A549 (cell line): ENCODE results near the gene MPND. TPM values are rescaled to one million over a fixed set of nuclear protein-coding genes. Genes with fewer than 3 reads are reported as not detected.

Source experiments
- ATAC-seq, 2 experiments: fragments of 200-7000 bp in 1 of 2; fragments of >200 bp in 1 of 2; cut with Nextera tagmentation in 1 of 2; cut with Tn5 transposase in 1 of 2; 3 replicates each; pipeline versions ENCODE4 v1.8.0 to v1.9.1; 2018 to 2020; ENCODE audit warnings: mild to moderate bottlenecking in 1 of 2, moderate library complexity in 1 of 2
- CTCF ChIA-PET: fragments of 300-600 bp; sonication (Branson Sonifier 250); formaldehyde crosslinking; extraction: SDS; loops from one replicate; lab custom pipeline; 2021; ENCODE audit warnings: antibody characterized with exemption, inconsistent platforms; lab: Yijun Ruan, JAX
- POLR2A ChIA-PET: fragments of 350-600 bp; formaldehyde crosslinking; extraction: SDS; loops from one replicate; lab custom pipeline; 2021; ENCODE audit warnings: antibody characterized with exemption, inconsistent platforms; lab: Yijun Ruan, JAX
- DNase-seq, 2 experiments: peaks; one replicate each; pipeline versions ENCODE4 v3.0.0 to v3.0.0-alpha.2; 2011 to 2016; ENCODE audit warnings: low read depth in 1 of 2, low spot score in 1 of 2
- FAIRE-seq: peaks from 2 replicates; lab custom pipeline; 2011; peaks lifted over from hg19 to GRCh38; lab: Jason Lieb, UNC
- H3K27ac ChIP-seq, 2 experiments: fragments of >200 bp; sonication (Bioruptor Twin); formaldehyde crosslinking; 3 replicates each; pipeline ENCODE4 v1.5.1; 2016 to 2017
- H3K4me1 ChIP-seq: fragments of >200 bp; sonication (Bioruptor Twin); formaldehyde crosslinking; 3 replicates; pipeline ENCODE4 v1.6.1; 2016
- H3K4me2 ChIP-seq: fragments of >200 bp; sonication (Bioruptor Twin); formaldehyde crosslinking; 3 replicates; pipeline ENCODE4 v1.6.1; 2016
- H3K4me3 ChIP-seq: fragments of >200 bp; sonication (Bioruptor Twin); formaldehyde crosslinking; 3 replicates; pipeline ENCODE4 v1.5.1; 2016
- H3K9me3 ChIP-seq: fragments of >200 bp; sonication (Bioruptor Twin); formaldehyde crosslinking; 3 replicates; pipeline ENCODE4 v1.6.1; 2016
- CEBPB ChIP-seq, 2 experiments: fragments of >200 bp in 1 of 2; sonication (Bioruptor Twin) in 1 of 2; formaldehyde crosslinking in 1 of 2; IDR thresholded peaks; 2 replicates each; pipeline ENCODE4 v1.6.1; 2012 to 2016
- CHD4 ChIP-seq: fragments of 200-600 bp; sonication (generic); IDR thresholded peaks from 2 replicates; pipeline ENCODE4 v1.6.1; 2016; ENCODE audit warnings: antibody characterized with exemption, mild to moderate bottlenecking, borderline replicate concordance
- ESRRA ChIP-seq: fragments of 150-350 bp; IDR thresholded peaks from 2 replicates; pipeline ENCODE4 v1.6.1; 2014; ENCODE audit warnings: mild to moderate bottlenecking, low read length, borderline replicate concordance
- FOSB ChIP-seq: fragments of 250-450 bp; sonication (Bioruptor Pico); IDR thresholded peaks from 2 replicates; pipeline ENCODE4 v1.5.0; 2020; ENCODE audit warnings: mild to moderate bottlenecking, moderate library complexity
- HDAC2 ChIP-seq: fragments of 200-600 bp; sonication (generic); IDR thresholded peaks from 2 replicates; pipeline ENCODE4 v1.6.1; 2016
- JUN ChIP-seq, 2 experiments: fragments of >200 bp; sonication (Bioruptor Twin); formaldehyde crosslinking; IDR thresholded peaks; 2 replicates in 1 of 2; 3 replicates in 1 of 2; pipeline ENCODE4 v1.6.1; 2016 to 2017
- JUNB ChIP-seq: fragments of >200 bp; sonication (Bioruptor Twin); formaldehyde crosslinking; IDR thresholded peaks from 2 replicates; pipeline ENCODE4 v1.6.1; 2016
- NPAS2 ChIP-seq: fragments of 250-450 bp; sonication (Bioruptor Pico); IDR thresholded peaks from 2 replicates; pipeline ENCODE4 v1.8.0; 2022; ENCODE audit warnings: mild to moderate bottlenecking, moderate library complexity, borderline replicate concordance
- NR3C1 ChIP-seq: fragments of >200 bp; sonication (Bioruptor Twin); formaldehyde crosslinking; IDR thresholded peaks from 3 replicates; pipeline ENCODE4 v1.6.1; 2017
- RCOR1 ChIP-seq: fragments of 150-350 bp; IDR thresholded peaks from 2 replicates; pipeline ENCODE4 v1.6.1; 2014; ENCODE audit warnings: antibody characterized with exemption, low read length, low read depth
- SMC3 ChIP-seq: fragments of >200 bp; sonication (Bioruptor Twin); formaldehyde crosslinking; IDR thresholded peaks from 3 replicates; pipeline ENCODE4 v1.6.1; 2018; ENCODE audit warnings: inconsistent platforms
- TFCP2L1 ChIP-seq: fragments of 250-450 bp; sonication (Bioruptor Pico); IDR thresholded peaks from 2 replicates; pipeline ENCODE4 v1.5.0; 2021; ENCODE audit warnings: mild to moderate bottlenecking
- ZFP36 ChIP-seq: fragments of 450-650 bp; IDR thresholded peaks from 2 replicates; pipeline ENCODE4 v1.6.1; 2014; ENCODE audit warnings: borderline replicate concordance; ENCODE audit not compliant: partially characterized antibody
- ZNF302 ChIP-seq: fragments of 250-450 bp; sonication (Bioruptor Pico); IDR thresholded peaks from 2 replicates; pipeline ENCODE4 v1.9.0; 2021; ENCODE audit warnings: inconsistent platforms, mild to moderate bottlenecking, moderate library complexity
- WGBS: methylation state at CpG from one replicate; pipeline ENCODE4 v1.1.6; 2017; ENCODE audit errors: missing lambda C conversion rate; 5-methylcytosine and 5-hydroxymethylcytosine counted together
- polyA plus RNA-seq, 4 experiments: library from polyadenylated mRNA; depleted of rRNA in 3 of 4; stranded (reverse); fragments of >200 nt; fragmentation: RNase III in 1 of 4; extraction: RNeasy Plus Mini Kit Qiagen cat#74134 plus additional on column Dnase treatment in 1 of 4; gene quantifications; 2 replicates in 3 of 4; 3 replicates in 1 of 4; pipeline ENCODE4 v1.2.3, GENCODE V29; 2011 to 2017
- TF ChIP-seq, protein P1 (sequence below): fragments of 450-650 bp; IDR thresholded peaks from 2 replicates; pipeline ENCODE4 v1.6.1; 2014; ENCODE audit warnings: antibody characterized with exemption
- TF ChIP-seq, protein P2 (sequence below): fragments of >200 bp; sonication (Bioruptor Twin); formaldehyde crosslinking; IDR thresholded peaks from 3 replicates; pipeline ENCODE4 v1.5.1; 2016
- TF ChIP-seq, protein P3 (sequence below): fragments of 250-450 bp; sonication (Bioruptor Pico); IDR thresholded peaks from 2 replicates; pipeline ENCODE4 v1.5.0; 2020; ENCODE audit warnings: low read depth, mild to moderate bottlenecking, moderate library complexity
- TF ChIP-seq, protein P4 (sequence below): fragments of >200 bp; sonication (Bioruptor Twin); formaldehyde crosslinking; IDR thresholded peaks from 2 replicates; pipeline ENCODE4 v1.6.1; 2016
- TF ChIP-seq, protein P5 (sequence below): fragments of 250-450 bp; sonication (Bioruptor Pico); IDR thresholded peaks from 2 replicates; pipeline ENCODE4 v1.5.0; 2021; ENCODE audit warnings: mild to moderate bottlenecking, moderate library complexity, borderline replicate concordance

The MPND gene
- polyA plus RNA-seq, 2 of the 4 experiments (the other 2 are of a cell fraction), result 3.5 to 14.5 TPM

DNA sequence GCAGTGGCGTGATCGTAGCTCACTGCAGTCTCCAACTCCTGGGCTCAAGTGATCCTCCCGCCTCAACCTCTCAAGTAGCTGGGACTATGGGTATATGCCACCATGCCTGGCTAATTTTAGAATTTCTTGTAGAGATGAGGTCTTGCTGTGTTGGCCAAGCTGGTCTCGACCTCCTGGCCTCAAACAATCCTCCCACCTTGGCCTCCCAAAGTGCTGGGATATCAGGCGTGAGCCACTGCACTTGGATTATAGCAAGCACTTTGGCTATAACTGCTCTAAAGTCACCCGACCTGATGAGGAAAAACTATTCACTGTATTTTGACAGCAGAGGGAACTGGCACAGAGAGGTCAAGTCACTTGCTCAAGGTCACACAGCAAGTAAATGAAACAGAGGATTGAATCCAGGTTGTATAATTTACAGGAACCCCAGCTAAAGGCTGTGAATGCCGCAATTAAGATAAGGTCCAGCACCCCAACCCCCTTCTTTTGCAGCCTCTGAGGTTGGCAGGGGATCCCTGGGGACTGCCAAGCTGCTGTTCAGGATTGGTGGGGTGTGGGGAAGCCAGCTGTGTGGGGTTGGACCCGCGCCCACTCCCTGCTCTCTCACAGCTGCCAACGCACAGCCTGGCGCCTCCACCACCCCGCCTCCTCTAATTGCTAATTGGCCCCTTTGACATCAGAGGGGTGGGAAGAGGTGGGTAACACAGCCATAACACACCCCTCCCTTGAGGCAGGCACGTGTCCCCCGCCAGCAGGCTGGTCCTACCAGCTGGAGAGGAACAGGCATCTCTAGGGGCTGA lies 47.2 kb upstream of the MPND start:
- no peak for FAIRE-seq
- TF ChIP-seq RCOR1 (no peak), ZFP36 (peak; percentile 69)
- no peak for DNase-seq
- ATAC-seq, result no peak
- H3K4me1 ChIP-seq, result no peaks in the 10 kb centered on the region
- H3K9me3 ChIP-seq, result no peaks in the 10 kb centered on the region
- no peak overlapping the region for H3K27ac ChIP-seq
- no peak overlapping the region for H3K4me2 ChIP-seq
- CTCF ChIA-PET, result interaction anchor here (0.7 to 1.3 kb wide), 3 partner anchors 28 to 89 kb away, joined by 3 to 6 read pairs (median 3); no protein-coding TSS in a partner anchor
- POLR2A ChIA-PET, result interaction anchor here (0.7 kb wide), 1 partner anchor 1477 kb away, joined by 3 read pairs; no protein-coding TSS in a partner anchor
- H3K4me3 ChIP-seq, result no peak overlapping the region
- 69% methylated on average over 13 of the region's 14 CpGs for WGBS

DNA sequence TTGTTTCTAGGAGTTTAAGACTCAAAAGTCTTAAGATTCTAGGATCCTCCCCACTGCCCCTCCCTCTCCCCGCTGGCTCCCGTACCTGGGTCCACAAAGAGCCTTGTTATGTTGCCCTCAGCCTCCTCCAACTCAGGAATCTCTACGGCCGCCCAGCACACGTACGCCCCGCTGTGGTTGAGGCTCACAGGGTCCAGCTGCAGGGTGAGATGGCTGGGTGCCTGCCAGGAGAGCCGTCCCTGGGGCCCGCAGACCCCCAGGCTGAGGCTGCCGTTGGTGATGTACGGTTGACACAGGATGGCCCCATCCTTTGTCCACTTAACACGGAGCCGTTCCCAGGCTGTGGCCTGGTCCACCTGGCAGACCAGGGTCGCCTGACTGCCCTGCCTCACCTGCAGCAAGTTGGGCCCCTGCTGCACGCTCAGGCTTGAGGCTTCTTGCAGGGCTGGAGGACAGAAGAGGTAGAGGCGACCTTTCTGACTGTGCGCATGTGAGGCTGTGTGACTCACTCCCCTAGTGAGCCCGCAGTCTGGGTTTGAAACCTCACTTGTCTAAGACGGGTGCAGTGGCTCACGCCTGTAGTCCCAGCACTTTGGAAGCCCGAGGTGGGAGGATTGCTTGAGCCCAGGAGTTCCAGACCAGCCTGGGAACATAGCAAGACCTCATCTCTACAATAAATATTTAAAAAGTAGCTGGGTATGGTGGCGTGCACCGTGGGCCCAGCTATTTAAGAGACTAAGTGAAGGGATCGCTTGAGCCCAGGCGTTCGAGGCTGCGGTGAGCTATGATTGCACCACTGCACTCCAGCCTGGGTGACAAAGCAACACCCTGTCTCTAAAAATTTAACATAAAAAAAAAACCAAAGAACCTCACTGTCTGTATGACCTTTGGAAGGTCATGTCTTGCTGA lies 45.2 kb upstream of the MPND start:
- no peak for TF ChIP-seq ESRRA
- TF ChIP-seq, protein P1, sequence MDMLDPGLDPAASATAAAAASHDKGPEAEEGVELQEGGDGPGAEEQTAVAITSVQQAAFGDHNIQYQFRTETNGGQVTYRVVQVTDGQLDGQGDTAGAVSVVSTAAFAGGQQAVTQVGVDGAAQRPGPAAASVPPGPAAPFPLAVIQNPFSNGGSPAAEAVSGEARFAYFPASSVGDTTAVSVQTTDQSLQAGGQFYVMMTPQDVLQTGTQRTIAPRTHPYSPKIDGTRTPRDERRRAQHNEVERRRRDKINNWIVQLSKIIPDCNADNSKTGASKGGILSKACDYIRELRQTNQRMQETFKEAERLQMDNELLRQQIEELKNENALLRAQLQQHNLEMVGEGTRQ, result no peak
- no peak for TF ChIP-seq JUN (IDR thresholded peaks at IDR 0.05)
- TF ChIP-seq, protein P2, sequence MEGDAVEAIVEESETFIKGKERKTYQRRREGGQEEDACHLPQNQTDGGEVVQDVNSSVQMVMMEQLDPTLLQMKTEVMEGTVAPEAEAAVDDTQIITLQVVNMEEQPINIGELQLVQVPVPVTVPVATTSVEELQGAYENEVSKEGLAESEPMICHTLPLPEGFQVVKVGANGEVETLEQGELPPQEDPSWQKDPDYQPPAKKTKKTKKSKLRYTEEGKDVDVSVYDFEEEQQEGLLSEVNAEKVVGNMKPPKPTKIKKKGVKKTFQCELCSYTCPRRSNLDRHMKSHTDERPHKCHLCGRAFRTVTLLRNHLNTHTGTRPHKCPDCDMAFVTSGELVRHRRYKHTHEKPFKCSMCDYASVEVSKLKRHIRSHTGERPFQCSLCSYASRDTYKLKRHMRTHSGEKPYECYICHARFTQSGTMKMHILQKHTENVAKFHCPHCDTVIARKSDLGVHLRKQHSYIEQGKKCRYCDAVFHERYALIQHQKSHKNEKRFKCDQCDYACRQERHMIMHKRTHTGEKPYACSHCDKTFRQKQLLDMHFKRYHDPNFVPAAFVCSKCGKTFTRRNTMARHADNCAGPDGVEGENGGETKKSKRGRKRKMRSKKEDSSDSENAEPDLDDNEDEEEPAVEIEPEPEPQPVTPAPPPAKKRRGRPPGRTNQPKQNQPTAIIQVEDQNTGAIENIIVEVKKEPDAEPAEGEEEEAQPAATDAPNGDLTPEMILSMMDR, result no peak
- no peak for TF ChIP-seq HDAC2
- TF ChIP-seq JUNB, result no peak
- no peak for TF ChIP-seq NR3C1
- no peak for TF ChIP-seq NPAS2
- TF ChIP-seq ZNF302 (CRISPR knock-in tag), result no peak
- TF ChIP-seq TFCP2L1 (CRISPR knock-in tag), result no peak
- TF ChIP-seq FOSB (CRISPR knock-in tag), result no peak
- TF ChIP-seq CEBPB (IDR thresholded peaks at IDR 0.05), result no peak
- TF ChIP-seq, protein P3, sequence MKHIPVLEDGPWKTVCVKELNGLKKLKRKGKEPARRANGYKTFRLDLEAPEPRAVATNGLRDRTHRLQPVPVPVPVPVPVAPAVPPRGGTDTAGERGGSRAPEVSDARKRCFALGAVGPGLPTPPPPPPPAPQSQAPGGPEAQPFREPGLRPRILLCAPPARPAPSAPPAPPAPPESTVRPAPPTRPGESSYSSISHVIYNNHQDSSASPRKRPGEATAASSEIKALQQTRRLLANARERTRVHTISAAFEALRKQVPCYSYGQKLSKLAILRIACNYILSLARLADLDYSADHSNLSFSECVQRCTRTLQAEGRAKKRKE (CRISPR knock-in tag), result no peak
- TF ChIP-seq, protein P4, sequence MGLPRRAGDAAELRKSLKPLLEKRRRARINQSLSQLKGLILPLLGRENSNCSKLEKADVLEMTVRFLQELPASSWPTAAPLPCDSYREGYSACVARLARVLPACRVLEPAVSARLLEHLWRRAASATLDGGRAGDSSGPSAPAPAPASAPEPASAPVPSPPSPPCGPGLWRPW, result no peak
- no peak for TF ChIP-seq SMC3
- no peak for TF ChIP-seq CHD4
- TF ChIP-seq, protein P5, sequence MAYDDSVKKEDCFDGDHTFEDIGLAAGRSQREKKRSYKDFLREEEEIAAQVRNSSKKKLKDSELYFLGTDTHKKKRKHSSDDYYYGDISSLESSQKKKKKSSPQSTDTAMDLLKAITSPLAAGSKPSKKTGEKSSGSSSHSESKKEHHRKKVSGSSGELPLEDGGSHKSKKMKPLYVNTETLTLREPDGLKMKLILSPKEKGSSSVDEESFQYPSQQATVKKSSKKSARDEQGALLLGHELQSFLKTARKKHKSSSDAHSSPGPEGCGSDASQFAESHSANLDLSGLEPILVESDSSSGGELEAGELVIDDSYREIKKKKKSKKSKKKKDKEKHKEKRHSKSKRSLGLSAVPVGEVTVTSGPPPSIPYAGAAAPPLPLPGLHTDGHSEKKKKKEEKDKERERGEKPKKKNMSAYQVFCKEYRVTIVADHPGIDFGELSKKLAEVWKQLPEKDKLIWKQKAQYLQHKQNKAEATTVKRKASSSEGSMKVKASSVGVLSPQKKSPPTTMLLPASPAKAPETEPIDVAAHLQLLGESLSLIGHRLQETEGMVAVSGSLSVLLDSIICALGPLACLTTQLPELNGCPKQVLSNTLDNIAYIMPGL (CRISPR knock-in tag), result no peak
- 77% methylated on average over 10 of the region's 27 CpGs for WGBS
- no peaks in the 10 kb centered on the region for H3K4me1 ChIP-seq
- ChIA-PET CTCF (interaction anchor here (0.6 to 1.4 kb wide), 3 partner anchors 30 to 65 kb away, joined by 3 to 5 read pairs (median 3); no protein-coding TSS in a partner anchor), POLR2A (interaction anchor here (0.6 kb wide), 1 partner anchor 44 kb away, joined by 3 read pairs; no protein-coding TSS in a partner anchor)
- H3K4me2 ChIP-seq, result no peak overlapping the region
- ATAC-seq (no peak), FAIRE-seq (no peak), DNase-seq (no peak)
- no peaks in the 10 kb centered on the region for H3K9me3 ChIP-seq
- no peak overlapping the region for H3K27ac ChIP-seq
- H3K4me3 ChIP-seq, result no peak overlapping the region
